Peyer's patch (tissue), 4 donors: ENCODE measurements around the gene HP.

ENCODE experiments used
- POLR2A ChIP-seq, 2 donors: fragments of 450-650 bp; IDR thresholded peaks; one replicate each; pipeline ENCODE4 v1.5.1; 2017; ENCODE audit warnings: antibody characterized with exemption in 2 of 2, mild to moderate bottlenecking in 2 of 2, moderate library complexity in 2 of 2
- TF ChIP-seq, protein P1 (sequence below), 6 experiments: fragments of 450-650 bp in 4 of 6; fragments of 200-600 bp in 2 of 6; sonication (generic) in 1 of 6; IDR thresholded peaks; one replicate each; pipeline ENCODE4 v1.5.1; 2017 to 2019; ENCODE audit warnings: antibody characterized with exemption in 6 of 6, mild to moderate bottlenecking in 3 of 6, moderate library complexity in 1 of 6

DNA sequence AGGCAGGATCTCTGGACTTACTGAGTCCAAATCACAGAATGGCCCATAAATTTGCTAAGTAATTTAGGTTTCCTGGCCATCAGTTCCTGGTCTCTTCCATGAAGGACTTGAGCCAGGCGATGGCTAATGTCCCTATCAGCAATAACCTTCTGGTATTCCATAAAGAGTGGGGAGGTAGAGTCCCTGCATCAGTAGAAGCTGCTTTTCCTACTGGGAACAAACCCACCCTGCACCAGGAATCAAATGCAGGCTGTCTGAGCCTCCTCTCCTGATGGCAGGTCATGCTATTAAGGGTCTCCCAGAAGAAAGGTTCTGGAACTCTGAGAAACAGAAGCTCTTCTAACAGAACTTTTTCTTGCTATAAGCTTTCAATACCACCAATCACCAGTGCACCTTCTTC is 7.3 kb downstream of the HP start:
- TF ChIP-seq, protein P1, sequence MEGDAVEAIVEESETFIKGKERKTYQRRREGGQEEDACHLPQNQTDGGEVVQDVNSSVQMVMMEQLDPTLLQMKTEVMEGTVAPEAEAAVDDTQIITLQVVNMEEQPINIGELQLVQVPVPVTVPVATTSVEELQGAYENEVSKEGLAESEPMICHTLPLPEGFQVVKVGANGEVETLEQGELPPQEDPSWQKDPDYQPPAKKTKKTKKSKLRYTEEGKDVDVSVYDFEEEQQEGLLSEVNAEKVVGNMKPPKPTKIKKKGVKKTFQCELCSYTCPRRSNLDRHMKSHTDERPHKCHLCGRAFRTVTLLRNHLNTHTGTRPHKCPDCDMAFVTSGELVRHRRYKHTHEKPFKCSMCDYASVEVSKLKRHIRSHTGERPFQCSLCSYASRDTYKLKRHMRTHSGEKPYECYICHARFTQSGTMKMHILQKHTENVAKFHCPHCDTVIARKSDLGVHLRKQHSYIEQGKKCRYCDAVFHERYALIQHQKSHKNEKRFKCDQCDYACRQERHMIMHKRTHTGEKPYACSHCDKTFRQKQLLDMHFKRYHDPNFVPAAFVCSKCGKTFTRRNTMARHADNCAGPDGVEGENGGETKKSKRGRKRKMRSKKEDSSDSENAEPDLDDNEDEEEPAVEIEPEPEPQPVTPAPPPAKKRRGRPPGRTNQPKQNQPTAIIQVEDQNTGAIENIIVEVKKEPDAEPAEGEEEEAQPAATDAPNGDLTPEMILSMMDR (IDR thresholded peaks at IDR 0.05) = no peak
- TF ChIP-seq POLR2A (IDR thresholded peaks at IDR 0.05) = no peak
